Cardiac fibroblast (primary cell): ENCODE measurements around the gene SACM1L.

Experiments
- DNase-seq, 2 donors: peaks; one replicate each; pipeline versions ENCODE4 v3.0.0 to v3.0.0-alpha.2; 2010; ENCODE audit warnings: low read depth in 2 of 2
- H3K4me3 ChIP-seq, 2 donors: replicated peaks in 1 of 2; 1 replicate in 1 of 2; 2 replicates in 1 of 2; pipeline ENCODE4 v1.5.1; 2011; ENCODE audit warnings: low read depth in 2 of 2, low read length in 2 of 2, mild to moderate bottlenecking in 2 of 2, moderate library complexity in 1 of 2
- TF ChIP-seq, protein P1 (sequence below): IDR thresholded peaks from one replicate; pipeline ENCODE4 v1.5.1; 2011; ENCODE audit warnings: low read depth, mild to moderate bottlenecking, low read length, inconsistent platforms

SACM1L gene

GRCh38 chr3:45777746-45778386 lies 88.7 kb downstream of the SACM1L start:
- H3K4me3 ChIP-seq: no peak overlapping the region
- no peak for DNase-seq
- TF ChIP-seq, protein P1, sequence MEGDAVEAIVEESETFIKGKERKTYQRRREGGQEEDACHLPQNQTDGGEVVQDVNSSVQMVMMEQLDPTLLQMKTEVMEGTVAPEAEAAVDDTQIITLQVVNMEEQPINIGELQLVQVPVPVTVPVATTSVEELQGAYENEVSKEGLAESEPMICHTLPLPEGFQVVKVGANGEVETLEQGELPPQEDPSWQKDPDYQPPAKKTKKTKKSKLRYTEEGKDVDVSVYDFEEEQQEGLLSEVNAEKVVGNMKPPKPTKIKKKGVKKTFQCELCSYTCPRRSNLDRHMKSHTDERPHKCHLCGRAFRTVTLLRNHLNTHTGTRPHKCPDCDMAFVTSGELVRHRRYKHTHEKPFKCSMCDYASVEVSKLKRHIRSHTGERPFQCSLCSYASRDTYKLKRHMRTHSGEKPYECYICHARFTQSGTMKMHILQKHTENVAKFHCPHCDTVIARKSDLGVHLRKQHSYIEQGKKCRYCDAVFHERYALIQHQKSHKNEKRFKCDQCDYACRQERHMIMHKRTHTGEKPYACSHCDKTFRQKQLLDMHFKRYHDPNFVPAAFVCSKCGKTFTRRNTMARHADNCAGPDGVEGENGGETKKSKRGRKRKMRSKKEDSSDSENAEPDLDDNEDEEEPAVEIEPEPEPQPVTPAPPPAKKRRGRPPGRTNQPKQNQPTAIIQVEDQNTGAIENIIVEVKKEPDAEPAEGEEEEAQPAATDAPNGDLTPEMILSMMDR: no peak

- no peak for DNase-seq
- TF ChIP-seq, protein P1: no peak
- no peak overlapping the region for H3K4me3 ChIP-seq
Observed at GRCh38 chr3:45778761-45779201, 89.6 kb downstream of the SACM1L start.

DNA sequence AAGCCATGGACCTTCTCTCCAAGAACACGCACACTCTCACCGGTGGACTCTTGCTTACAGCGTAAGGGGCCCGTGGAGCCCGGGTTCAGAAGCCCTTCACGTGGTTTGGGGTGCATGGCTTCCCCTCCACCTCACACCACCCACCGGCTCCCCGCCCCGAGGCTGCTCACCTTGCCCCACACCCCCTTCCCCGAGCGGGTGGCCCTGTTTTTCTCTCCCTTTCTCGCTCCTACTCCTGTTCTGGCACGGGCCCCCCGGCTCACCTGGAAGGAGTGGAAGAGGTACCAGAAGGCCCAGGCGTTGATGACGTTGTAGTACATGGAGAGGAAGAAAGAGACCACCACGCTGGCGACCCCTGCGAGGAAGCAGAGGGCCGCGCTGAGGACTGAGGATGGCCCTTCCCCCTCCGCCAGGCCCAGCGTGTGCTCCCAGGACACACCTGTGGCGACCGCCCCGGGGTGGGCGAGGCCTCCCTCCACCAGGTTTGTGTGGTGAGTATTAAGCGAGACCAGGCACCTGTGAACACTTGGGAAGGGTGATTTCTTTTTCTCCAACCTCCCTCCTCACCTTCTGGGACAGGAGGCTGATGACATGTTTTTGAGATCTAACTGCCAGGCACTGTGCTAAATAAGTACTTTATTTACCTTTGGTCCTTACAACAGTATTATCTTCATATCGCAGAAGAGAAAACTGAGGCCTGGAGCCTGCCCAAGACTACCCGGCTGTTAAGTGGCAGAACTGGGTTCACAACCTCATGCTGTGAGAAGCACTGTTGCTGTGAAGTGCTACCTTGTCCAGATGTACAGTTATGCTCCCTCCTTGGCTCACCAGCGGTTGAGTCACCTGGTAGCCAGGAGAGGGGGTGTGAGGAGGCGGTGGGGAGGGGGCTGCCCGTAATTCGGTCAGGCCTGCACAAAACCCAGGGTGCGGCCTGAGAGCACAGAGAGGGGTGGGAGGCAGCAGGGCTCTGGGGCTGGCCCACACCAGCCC lies 90.8 kb downstream of the SACM1L start:
- H3K4me3 ChIP-seq: no peak overlapping the region
- TF ChIP-seq, protein P1: no peak
- no peak for DNase-seq

DNA sequence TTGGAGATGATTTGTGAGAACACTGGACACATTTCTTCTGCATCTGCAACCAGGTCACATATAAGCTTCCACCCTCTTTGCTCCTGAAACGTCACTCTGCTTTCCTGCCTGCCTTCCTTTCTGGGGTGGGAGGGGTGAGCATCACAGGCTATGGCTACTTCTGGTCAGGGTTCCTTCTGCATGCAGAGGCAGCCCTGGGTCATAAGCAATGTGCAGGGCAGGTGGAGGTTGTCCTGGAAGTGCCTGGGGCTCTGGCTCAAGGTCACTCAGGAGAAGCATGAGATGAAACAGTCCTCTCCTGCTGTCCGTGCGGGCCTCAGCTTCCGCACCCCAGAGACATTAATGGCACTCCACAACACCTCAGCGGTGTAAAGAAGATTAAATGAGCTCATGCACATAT lies 92.1 kb downstream of the SACM1L start:
- no peak for DNase-seq
- no peak overlapping the region for H3K4me3 ChIP-seq
- TF ChIP-seq, protein P1: no peak

DNA sequence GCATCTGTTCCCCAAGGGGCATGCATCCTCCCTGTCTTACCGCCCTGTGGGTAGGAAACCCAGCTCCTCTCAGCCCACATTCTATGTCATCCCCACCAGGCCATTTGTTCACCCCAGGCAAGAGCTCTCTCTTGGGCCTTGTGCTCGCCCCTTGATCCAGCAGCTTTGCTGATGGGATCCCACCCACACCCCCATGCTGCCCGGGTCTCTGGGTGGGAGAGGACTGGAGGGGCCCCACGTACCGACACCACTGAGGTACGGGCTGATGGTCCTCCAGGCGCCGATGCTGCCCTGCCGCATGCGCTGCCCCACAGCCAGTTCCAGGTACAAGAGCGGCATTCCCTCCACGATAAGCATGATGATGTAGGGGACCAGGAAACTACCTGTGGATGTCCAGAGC lies 92.6 kb downstream of the SACM1L start:
- TF ChIP-seq, protein P1: no peak
- H3K4me3 ChIP-seq: no peak overlapping the region
- DNase-seq: no peak

- TF ChIP-seq, protein P1: no peak
- no peak overlapping the region for H3K4me3 ChIP-seq
- no peak for DNase-seq
Observed at GRCh38 chr3:45782381-45782780, 93.2 kb downstream of the SACM1L start.
